ENCODE data around the gene SLC25A31.

SLC25A31 gene

GRCh38 chr4:127778102-127778501 is 47.9 kb downstream of the SLC25A31 start:
- DNase-seq, result no peak

GRCh38 chr4:127780598-127780997 is 50.4 kb downstream of the SLC25A31 start:
- no peak for DNase-seq

GRCh38 chr4:127781300-127782024 is 51.3 kb downstream of the SLC25A31 start:
- DNase-seq, result no peak

GRCh38 chr4:127782025-127782274 is 51.8 kb downstream of the SLC25A31 start:
- peak; percentile 88 for DNase-seq

- DNase-seq, result peak; percentile 41
Observed at GRCh38 chr4:127782275-127783025, 52.2 kb downstream of the SLC25A31 start, which contains the start of gene HSPA4L. Gene HSPA4L, plus strand, starts transcription at chr4:127782322. Its CDS starts 229 bp downstream, at chr4:127782551.

GRCh38 chr4:127783026-127783769 is 53.0 kb downstream of the SLC25A31 start:
- peak; percentile 53 for DNase-seq

- no peak for DNase-seq
Observed at GRCh38 chr4:127783955-127784770, 54.0 kb downstream of the SLC25A31 start.

GRCh38 chr4:127788517-127788916 is 58.3 kb downstream of the SLC25A31 start:
- DNase-seq, result peak; percentile 13

- DNase-seq, result no peak
Observed at GRCh38 chr4:127791391-127791790, 61.2 kb downstream of the SLC25A31 start.

GRCh38 chr4:127793528-127793927 is 63.3 kb downstream of the SLC25A31 start:
- DNase-seq, result no peak

- DNase-seq, result no peak
Observed at GRCh38 chr4:127799711-127800110, 69.5 kb downstream of the SLC25A31 start.

GRCh38 chr4:127809173-127809800 is 79.1 kb downstream of the SLC25A31 start:
- DNase-seq, result no peak

GRCh38 chr4:127810551-127810950 is 80.4 kb downstream of the SLC25A31 start:
- DNase-seq, result no peak

GRCh38 chr4:127822430-127822829 is 92.2 kb downstream of the SLC25A31 start:
- no peak for DNase-seq

All from EL (cell line).